HG03139 (cell line): ENCODE data around the gene UBA3.

ENCODE experiments used
- ATAC-seq: cut with Tn5 transposase; IDR thresholded peaks from one replicate; pipeline ENCODE4 v1.9.1; 2021; ENCODE audit not compliant: unreplicated experiment

UBA3 gene

GRCh38 chr3:69080233-69080920, at the start of gene UBA3:
Gene UBA3 (minus strand): TSS chr3:69080365. CDS start chr3:69080353, 12 bp downstream.
- ATAC-seq = peak; percentile 46

GRCh38 chr3:69129531-69129930, 49.4 kb upstream of the UBA3 start:
- no peak for ATAC-seq

- no peak for ATAC-seq
These were observed 48.3 kb upstream of the UBA3 start for GRCh38 chr3:69128509-69128908.

- ATAC-seq = no peak
These were observed 46.8 kb upstream of the UBA3 start for GRCh38 chr3:69126999-69127398.

- ATAC-seq = no peak
These were observed 46.1 kb upstream of the UBA3 start for GRCh38 chr3:69126216-69126615.

- no peak for ATAC-seq
These were observed 42.2 kb upstream of the UBA3 start, which contains the start of gene LMOD3 for GRCh38 chr3:69122403-69122802. Gene LMOD3 (minus strand): TSS chr3:69122595. CDS start chr3:69122386, 209 bp downstream.

- ATAC-seq = no peak
These were observed 41.8 kb upstream of the UBA3 start for GRCh38 chr3:69121950-69122349.

- no peak for ATAC-seq
These were observed 41.3 kb upstream of the UBA3 start for GRCh38 chr3:69121513-69121912.

- peak; percentile 76 for ATAC-seq
These were observed 40.8 kb upstream of the UBA3 start for GRCh38 chr3:69120879-69121464.

- ATAC-seq = no peak
These were observed 39.5 kb upstream of the UBA3 start for GRCh38 chr3:69119681-69120080.

- ATAC-seq = no peak
These were observed 39.0 kb upstream of the UBA3 start for GRCh38 chr3:69119138-69119537.

- no peak for ATAC-seq
These were observed 38.4 kb upstream of the UBA3 start for GRCh38 chr3:69118555-69118954.

GRCh38 chr3:69116897-69117296, 36.7 kb upstream of the UBA3 start:
- no peak for ATAC-seq

- ATAC-seq = no peak
These were observed 36.0 kb upstream of the UBA3 start for GRCh38 chr3:69116162-69116561.

GRCh38 chr3:69115731-69116130, 35.6 kb upstream of the UBA3 start:
- no peak for ATAC-seq

- ATAC-seq = no peak
These were observed 33.4 kb upstream of the UBA3 start for GRCh38 chr3:69113536-69113935.

- no peak for ATAC-seq
These were observed 30.9 kb upstream of the UBA3 start for GRCh38 chr3:69110941-69111546.

GRCh38 chr3:69108811-69109210, 28.6 kb upstream of the UBA3 start:
- ATAC-seq = no peak

- ATAC-seq = no peak
These were observed 27.7 kb upstream of the UBA3 start for GRCh38 chr3:69107841-69108240.

GRCh38 chr3:69105320-69105719, 25.2 kb upstream of the UBA3 start:
- no peak for ATAC-seq

- no peak for ATAC-seq
These were observed 24.4 kb upstream of the UBA3 start for GRCh38 chr3:69104586-69104985.

GRCh38 chr3:69103123-69103522, 23.0 kb upstream of the UBA3 start:
- ATAC-seq = no peak
